NT2/D1 (cell line): Measurements from ENCODE around the gene CORO1C.

Experiments used
- SUZ12 ChIP-seq: IDR thresholded peaks from 2 replicates; pipeline ENCODE4 v1.6.1; 2011; ENCODE audit not compliant: insufficient read length, insufficient read depth; ENCODE audit errors: extremely low read depth
- YY1 ChIP-seq: IDR thresholded peaks from 2 replicates; pipeline ENCODE4 v1.6.1; 2011; ENCODE audit not compliant: insufficient read length, insufficient read depth
- ZNF274 ChIP-seq: IDR thresholded peaks from 2 replicates; pipeline ENCODE4 v1.6.1; 2011; ENCODE audit warnings: mild to moderate bottlenecking, low read depth, low read length

DNA sequence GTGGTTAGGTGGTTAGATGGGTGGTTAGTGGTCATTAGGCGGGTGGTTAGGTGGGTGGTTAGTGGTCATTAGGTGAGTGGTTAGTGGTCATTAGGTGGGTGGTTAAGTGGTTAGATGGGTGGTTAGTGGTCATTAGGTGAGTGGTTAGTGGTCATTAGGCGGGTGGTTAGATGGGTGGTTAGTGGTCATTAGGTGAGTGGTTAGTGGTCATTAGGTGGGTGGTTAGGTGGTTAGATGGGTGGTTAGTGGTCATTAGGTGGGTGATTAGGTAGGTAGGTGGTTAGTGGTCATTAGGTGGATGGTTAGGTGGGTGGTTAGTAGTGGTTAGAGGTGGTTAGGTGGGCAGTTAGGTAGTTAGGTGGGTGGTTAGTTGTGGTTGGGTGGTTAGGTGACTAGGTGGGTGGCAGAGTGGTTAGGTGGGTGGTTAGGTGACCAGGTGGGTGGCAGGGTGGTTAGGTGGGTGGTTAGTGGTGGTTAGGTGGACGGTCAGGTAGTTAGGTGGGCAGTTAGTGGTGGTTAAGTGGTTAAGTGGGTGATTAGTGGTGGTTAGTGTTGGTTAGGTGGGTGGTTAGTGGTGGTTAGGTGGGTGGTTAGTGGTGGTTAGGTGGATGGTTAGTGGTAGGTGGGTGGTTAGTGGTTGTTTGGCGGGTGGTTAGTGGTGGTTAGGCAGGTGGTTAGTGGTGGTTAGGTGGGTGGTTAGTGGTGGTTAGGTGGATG is 125.5 kb downstream of the CORO1C start:
- TF ChIP-seq ZNF274: no peak
- TF ChIP-seq YY1: no peak
- no peak for TF ChIP-seq SUZ12
